HG03342 (cell line): ENCODE data around the gene SLCO1A2.

Experiments
- ATAC-seq: cut with Tn5 transposase; IDR thresholded peaks from one replicate; pipeline ENCODE4 v1.9.1; 2021; ENCODE audit warnings: mild to moderate bottlenecking, moderate library complexity; ENCODE audit not compliant: unreplicated experiment

SLCO1A2 gene

GRCh38 chr12:21330682-21331253 is 3.9 kb downstream of the SLCO1A2 start:
- no peak for ATAC-seq

DNA sequence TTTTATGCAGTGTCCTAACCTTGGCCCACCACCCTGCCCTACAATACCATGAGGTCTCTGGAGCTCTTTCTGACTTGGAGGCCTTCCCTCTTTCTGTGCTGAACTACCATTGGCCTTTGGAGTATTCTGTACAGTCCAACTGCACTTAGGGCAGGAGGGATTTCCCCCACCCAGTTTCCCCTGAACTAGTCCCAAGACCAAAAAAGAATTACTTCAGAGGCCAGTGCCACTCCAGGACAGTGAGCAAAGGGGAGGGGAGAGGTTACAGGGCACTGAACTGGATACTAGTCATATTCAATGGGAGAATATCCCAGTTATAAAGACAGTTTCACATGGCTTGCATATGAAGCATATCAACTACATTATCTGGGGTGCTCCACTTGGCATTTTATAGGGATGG is 6.1 kb downstream of the SLCO1A2 start:
- no peak for ATAC-seq

- ATAC-seq, result no peak
Measured at GRCh38 chr12:21324551-21324950, 10.2 kb downstream of the SLCO1A2 start.

- no peak for ATAC-seq
Measured at GRCh38 chr12:21323736-21324135, 11.0 kb downstream of the SLCO1A2 start.

- no peak for ATAC-seq
Measured at GRCh38 chr12:21308785-21309184, 25.9 kb downstream of the SLCO1A2 start.

GRCh38 chr12:21305661-21306060 is 29.1 kb downstream of the SLCO1A2 start:
- ATAC-seq, result no peak

- no peak for ATAC-seq
Measured at GRCh38 chr12:21300632-21301031, 34.1 kb downstream of the SLCO1A2 start.

DNA sequence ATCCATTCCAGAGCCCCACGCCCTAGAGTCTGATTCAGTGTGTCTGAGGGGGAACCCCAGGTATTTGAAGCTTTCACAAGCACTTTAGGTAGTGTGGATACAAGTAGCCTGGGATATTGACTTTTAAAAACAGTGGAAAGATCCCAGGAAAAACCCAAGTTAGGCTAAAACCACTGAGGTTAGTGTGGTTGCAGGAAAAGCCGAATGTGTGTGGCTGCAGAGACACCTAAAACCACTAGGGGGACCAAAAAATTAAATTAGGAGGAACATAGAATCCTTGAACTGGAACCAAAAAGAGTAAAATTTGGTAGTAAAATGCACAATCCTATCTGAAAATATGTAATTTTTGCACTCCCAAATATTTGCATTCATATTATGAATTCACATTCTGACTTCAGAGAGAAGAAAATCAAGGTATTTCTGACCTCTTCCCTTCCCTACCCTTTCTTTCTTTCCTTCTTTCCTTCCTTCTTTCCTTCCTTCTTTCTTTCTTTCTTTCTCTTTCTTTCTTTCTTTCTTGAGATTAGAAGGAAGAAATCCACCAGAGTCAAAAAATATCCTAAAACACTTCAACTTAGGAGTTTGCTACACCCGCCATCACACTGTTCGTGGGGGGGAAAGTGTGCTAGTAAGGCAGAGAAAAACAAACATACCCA is 37.8 kb downstream of the SLCO1A2 start:
- ATAC-seq, result peak; percentile 74

DNA sequence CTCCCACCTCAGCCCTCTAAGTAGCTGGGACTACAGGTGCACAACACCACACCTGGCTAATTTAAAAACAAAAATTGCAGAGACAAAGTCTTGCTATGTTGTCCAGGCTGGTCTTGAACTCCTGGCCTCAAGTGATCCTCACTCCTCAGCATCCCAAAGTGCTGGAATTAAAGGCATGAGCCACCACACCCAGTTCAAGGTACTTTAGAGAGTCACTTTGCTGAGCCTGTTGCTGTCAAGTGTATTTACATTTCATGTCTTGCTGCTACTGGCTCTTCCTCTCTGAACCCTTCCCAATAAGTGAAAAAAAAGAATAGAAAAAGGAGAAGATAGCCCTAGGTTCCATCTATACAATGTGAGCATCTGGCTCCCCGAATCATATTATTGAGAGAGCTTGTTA is 38.4 kb downstream of the SLCO1A2 start:
- ATAC-seq, result no peak

GRCh38 chr12:21294176-21294575 is 40.5 kb downstream of the SLCO1A2 start:
- no peak for ATAC-seq

DNA sequence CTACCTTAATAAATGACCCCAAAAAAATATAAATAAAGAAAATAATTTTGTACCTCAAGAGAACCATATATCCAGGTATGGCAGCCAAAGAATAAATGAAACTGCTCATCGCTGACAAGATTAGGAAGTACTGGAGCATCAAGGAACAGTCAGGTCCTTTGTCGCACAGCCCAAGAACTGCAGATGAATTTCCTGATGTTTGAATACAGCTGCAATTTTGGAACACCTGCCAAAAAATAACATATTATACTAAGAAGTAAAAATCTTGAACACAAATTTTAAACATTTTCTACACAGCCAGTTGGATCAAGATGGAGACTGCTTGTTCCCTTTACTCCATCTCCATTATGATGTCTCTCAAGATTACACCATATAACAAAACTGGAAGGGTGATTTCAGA is 42.6 kb downstream of the SLCO1A2 start:
- no peak for ATAC-seq

DNA sequence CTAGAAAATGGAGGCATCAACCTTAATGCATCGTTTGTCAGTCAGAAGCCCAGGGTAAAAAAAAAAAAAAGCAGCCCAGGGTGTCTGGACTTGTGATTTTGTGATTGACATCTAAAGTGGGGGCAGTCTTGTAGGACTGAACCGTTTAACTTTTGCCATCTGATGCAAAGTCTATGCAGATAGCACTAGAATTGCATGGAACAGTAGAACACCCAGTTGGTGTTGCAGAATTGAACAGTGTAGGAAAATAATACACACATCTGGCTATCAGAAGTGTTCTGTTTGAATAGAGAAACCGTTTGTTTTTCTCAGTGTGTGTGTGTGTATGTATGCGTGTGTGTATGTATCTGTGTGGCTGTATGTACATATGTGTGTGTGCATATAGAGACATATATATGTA is 45.0 kb downstream of the SLCO1A2 start:
- no peak for ATAC-seq

DNA sequence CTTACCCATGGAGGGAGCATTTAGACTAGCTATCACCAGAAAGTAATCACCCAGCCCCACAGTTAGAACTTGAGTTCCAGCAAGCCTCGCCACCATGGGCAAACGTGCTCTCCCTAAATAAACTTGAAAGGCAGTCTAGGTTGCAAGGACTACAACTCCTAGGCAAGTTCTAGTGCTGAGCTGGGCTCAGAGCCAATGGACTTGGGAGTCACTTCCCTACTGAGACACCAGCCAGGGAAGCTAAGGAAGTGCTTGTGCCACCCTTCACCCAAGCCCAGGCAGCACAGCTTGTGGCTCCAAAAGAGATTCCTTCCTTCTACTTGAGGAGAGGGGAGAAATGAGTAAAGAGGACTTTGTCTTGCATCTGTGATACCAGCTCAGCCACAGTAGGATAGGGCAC is 57.9 kb downstream of the SLCO1A2 start:
- no peak for ATAC-seq

DNA sequence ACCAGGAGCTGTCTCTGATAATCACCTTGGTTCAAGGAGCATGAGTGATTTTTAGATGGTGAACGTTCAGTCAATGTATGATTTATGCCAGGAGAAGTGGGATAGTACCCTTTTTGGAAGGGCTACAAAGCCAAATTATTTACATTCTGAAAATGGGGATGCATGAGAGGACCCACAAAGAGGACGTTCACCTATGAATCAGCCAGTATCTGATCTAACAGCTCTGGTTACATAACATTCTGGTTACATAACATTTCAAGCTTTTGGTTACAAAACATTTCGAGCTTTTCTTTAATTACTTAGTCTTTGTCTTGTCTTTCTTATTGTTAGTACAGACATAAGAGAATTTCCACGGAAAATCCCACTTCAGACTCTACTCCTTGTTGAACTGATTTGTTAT is 68.8 kb downstream of the SLCO1A2 start:
- no peak for ATAC-seq

DNA sequence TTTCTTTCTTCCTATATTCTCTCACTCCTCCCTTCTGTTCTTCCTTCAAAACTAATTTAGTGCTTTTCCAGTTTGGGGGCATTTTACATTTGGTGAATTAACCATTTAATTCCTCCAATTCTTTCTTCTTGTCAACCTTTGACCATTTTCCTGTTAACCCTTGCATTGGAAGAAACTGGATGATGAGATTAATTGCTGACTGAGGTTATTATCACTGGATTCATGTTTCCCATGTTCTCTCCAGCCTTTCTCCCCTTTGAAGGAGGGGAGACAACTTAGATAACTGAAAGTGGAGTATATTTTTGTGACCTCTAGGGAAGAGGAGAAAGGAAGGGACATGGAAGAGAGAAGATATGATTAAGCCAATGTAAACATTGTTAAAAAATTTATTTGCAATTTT is 70.5 kb downstream of the SLCO1A2 start:
- no peak for ATAC-seq

DNA sequence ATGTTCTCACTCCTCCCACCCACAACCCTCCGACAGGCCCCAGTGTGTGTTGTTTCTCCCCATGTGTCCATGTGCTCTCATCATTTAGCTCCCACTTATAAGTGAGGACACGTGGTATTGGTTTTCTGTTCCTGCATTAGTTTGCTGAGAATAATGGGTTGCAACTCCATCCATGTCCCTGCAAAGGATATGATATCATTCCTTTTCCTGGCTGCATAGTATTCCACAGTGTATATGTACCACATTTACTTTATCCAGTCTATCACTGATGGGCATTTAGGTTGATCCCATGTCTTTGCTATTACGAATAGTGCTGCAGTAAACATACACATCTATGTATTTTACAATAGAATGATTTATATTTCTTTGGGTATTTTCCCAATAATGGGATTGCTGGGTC is 77.5 kb downstream of the SLCO1A2 start:
- ATAC-seq, result no peak

GRCh38 chr12:21252070-21252469 is 82.6 kb downstream of the SLCO1A2 start:
- no peak for ATAC-seq

- ATAC-seq, result no peak
Measured at GRCh38 chr12:21248679-21249078, 86.0 kb downstream of the SLCO1A2 start.

GRCh38 chr12:21239866-21240265 is 94.9 kb downstream of the SLCO1A2 start:
- no peak for ATAC-seq

GRCh38 chr12:21234395-21234794 is 100.3 kb downstream of the SLCO1A2 start:
- ATAC-seq, result no peak

DNA sequence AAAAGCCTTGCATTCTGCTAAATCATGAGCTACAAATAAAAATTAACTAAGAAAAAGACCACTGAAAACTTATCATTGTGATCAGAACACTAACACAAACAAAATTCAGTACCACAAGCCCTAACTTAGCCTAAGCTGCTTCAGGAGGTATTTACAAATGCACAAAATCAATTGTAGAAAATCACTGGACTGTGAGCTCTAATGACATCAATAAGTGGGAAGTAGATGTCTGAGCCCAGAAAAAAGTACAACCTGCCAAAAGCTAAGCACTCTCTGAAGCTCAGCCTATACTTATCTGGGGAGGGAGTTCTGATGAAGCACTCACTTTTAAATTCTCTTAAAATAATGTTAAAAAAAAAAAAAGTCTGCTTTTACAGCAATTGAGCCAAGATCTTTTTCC is 110.8 kb downstream of the SLCO1A2 start:
- no peak for ATAC-seq

- no peak for ATAC-seq
Measured at GRCh38 chr12:21221778-21222177, 112.9 kb downstream of the SLCO1A2 start.

DNA sequence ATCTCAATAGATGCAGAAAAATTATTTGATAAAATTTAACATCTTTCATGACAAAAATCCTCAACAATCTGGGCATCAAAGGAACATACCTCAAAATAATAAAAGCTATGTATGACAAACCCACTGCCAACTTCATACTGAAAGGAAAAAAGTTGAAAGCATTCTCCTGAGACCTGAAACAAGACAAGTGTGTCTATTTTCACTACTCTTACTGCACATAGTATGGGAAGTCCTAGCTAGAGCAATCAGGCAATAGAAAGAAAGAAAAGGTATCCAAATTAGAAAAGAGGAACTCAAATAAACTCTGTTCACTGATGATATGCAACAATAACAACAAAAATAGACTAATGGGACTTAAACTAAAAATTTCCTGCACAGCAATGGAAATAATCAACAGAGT is 113.6 kb downstream of the SLCO1A2 start:
- no peak for ATAC-seq
